NOMO-1 (cell line): ENCODE results near the gene EN2.

Source experiments
- DNase-seq, 2 experiments: peaks; one replicate each; lab custom pipeline; 2025; ENCODE audit not compliant: unreplicated experiment in 2 of 2; lab: John Stamatoyannopoulos, UW

EN2 gene

GRCh38 chr7:155507576-155507975 is 49.6 kb downstream of the EN2 start:
- no peak for DNase-seq

GRCh38 chr7:155508376-155509358 is 50.7 kb downstream of the EN2 start:
- DNase-seq, result no peak

GRCh38 chr7:155509359-155509724 is 51.4 kb downstream of the EN2 start:
- no peak for DNase-seq

- no peak for DNase-seq
These were observed 52.0 kb downstream of the EN2 start for GRCh38 chr7:155509725-155510551.

- DNase-seq, result no peak
These were observed 53.2 kb downstream of the EN2 start for GRCh38 chr7:155510975-155511701.

- no peak for DNase-seq
These were observed 53.7 kb downstream of the EN2 start for GRCh38 chr7:155511702-155511996.

- no peak for DNase-seq
These were observed 54.4 kb downstream of the EN2 start for GRCh38 chr7:155512246-155512887.

GRCh38 chr7:155513543-155514285 is 55.8 kb downstream of the EN2 start:
- no peak for DNase-seq

GRCh38 chr7:155514296-155514695 is 56.4 kb downstream of the EN2 start:
- no peak for DNase-seq
